GM18907 (cell line): ENCODE measurements around the gene TCF4.

Source experiments
- ATAC-seq: cut with Tn5 transposase; IDR thresholded peaks from one replicate; pipeline ENCODE4 v1.9.1; 2021; ENCODE audit warnings: mild to moderate bottlenecking, moderate library complexity; ENCODE audit not compliant: unreplicated experiment

The TCF4 gene

DNA sequence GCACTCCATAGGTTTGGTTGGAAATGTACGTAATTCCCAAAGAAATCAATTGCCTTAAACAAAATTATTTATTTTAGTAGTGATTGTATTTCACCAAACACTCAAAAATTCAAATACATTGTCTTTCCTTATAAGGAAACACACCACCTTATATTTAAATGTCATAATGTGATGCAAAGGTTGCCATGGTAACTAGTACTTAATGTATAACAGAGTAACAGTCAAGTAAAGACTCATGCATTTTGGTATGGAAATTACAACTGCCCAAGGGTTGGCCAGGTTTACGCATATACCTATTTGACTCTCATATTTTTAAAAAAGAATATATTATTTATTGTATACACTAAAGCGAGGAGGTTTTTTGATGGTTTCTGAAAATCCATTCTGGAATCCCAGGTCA is 231.2 kb downstream of the TCF4 start:
- no peak for ATAC-seq

DNA sequence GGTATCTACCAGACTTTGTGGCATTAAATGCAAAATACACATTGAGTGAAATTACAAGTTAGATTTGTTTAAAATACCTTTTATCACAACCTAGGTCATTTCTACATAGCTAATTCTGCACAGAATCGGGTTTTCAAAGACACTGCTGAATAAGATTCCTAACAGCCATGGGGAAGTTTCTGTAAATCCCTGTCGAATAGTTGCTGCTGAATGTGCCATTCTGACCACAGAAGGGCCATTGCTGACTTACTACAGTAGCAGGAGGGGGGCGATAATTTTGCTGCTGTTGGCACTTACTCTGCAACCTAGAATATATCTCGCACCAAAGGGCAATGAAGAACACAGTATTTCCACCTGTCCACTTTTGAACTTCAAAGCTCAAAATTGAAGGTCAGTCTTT is 232.8 kb downstream of the TCF4 start:
- ATAC-seq = no peak

DNA sequence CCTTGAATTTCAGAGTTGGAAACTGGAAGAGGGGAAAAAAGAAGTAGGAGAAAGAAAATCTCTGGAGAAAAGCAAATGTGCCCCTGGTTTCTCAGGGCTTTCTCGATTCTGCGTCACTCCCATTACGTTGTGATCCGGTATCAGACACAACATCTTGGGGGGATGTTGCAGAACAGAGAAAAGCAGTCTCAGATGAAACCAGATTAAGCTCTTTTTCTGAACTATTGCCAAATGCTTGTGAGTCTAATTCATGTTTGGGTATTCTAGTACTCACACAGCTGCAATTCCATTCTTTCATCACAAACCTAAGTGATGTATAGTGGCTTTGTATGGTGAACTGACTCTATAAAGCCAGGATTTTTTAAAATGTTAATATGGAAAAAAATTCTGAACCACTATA is 233.2 kb downstream of the TCF4 start:
- ATAC-seq = no peak

DNA sequence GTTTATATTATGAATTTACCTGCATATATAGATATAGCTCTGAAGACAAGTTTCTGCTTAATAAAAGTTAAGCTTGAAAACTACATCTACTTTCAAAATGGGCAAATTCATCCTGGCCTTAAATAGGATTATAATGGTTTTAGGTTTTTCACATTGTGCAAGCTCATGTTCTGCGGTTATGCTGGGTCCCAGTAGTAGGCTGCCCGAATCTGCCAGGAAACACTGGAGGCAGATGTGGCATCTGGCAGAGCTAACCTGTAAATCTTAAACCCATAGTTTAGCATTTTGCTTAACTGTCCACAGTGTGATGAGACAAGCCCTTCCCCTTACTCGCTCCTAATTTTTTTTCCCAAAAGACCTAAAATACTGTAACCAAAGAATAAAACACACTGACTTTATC is 234.2 kb downstream of the TCF4 start:
- ATAC-seq = peak; percentile 37

DNA sequence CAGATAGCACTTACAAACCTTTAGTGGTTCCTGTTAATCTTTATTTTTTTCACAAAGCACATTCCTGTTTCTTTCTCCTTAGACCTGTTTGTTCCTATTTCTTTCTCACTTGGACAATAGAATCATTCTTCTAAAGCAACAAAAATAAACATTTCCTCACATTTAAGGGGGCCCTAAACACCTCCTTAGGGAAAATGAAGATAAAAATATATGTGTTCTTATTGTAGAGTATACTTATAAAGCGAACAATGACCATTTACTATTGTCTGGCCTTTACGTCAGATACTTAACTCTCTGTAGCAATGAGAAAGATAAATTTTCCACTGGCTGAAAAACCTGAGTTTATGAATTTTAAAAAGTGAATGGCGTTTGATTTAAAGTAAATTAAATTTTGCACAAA is 234.6 kb downstream of the TCF4 start:
- no peak for ATAC-seq

DNA sequence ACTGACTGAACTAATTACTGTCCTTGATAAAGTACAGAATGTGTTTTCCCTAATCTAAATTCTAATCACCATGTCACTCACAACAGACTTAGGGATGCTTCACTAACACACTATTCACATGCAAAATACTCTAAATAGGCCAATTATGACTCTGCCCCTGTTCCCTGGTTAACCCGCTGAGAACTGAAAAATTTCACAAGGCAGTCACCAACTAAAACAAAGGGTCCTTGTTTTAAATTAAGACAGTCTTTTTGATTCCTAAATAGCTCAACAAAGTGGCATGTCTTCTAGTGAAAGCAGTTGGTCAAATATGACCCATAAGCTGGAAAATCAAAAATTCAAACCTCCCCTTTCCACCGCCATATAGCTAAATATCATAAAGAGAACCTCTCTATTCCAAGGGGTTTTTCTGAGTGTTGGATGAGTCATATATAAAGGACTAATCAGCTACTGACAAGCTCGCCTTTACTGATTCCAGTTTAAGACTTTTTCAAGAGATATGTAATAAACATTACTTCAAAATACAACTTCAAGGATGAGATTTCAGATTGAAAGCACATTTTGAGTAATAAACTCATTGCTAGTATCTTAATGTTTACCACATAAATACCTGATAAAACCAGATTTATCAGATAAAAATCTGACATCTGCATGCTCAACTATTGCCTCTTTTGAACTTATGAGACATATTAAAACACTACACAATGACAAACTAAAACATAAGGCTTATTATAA is 235.8 kb downstream of the TCF4 start:
- ATAC-seq = peak; percentile 63

DNA sequence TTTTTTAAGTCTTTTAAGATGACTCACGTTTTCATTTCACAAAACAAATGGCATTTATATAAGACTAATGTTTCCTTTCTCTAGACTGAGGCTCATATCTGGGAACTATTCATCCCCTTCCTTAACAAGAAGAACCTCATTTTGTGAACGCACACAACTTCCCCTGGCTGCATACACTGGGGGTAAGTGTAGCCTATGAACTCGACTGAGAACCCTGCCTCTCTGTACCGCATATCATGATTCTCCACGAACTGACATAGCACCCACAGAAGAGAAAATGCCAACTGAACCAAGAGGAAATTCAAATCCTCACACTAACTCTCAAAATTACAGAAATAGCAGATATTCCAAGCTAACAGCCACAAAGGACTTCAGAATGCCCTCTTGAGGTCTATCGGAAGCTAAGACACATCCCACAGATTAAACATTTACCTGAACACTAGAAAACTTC is 236.7 kb downstream of the TCF4 start:
- ATAC-seq = no peak

DNA sequence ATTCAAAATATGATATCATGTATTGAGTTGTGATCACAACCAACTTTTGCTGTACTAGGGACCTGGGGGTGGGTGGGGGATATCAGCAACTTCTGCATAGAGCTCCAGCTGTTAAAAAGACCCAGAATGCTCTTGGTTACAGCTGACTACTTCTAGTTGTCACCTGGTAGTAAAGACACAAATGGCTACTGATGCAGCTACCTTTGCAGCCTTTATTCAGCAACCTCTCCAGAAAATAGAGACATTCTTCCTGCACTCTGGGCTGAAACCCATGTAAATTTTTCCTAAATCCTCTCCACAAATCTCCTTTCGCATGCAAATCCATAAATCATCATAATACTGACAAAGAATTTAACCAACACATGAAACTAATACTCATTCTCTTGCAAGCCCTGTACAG is 238.3 kb downstream of the TCF4 start:
- no peak for ATAC-seq

DNA sequence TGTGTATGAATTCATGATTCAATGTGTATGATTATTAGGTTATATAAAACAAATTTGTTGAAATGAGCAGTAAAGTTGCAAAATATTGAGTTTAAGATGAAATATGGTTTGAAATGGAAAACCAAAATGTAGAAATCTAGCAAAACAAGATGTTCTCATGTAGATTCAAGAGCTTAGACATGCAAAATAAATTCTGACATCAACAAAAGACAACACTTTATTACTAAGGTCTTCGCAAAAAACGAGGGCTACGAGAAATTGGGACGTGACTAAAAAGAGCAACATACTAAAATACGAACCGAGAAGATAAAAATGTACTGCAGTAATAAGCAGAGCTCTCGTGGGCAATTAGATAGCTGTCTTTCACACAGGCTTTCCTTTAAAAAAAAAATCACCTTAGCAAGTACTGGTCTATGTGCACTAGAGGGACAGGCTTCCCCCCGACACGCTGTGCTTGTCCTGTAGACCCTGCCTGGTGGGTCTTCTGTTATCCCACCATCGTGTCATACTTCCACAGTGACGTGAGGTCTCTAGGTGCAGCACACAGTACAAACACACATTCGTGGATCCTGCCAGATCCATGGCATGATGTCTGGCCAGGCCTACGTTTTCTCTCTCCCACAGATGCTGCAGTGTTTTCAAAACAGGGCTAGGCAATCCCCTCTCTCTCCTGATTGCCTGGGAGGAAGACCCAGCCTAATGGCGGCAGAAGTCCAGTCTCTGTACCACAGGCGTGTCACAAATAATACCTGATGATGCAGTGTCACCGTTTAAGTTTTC is 240.8 kb downstream of the TCF4 start:
- ATAC-seq = no peak

DNA sequence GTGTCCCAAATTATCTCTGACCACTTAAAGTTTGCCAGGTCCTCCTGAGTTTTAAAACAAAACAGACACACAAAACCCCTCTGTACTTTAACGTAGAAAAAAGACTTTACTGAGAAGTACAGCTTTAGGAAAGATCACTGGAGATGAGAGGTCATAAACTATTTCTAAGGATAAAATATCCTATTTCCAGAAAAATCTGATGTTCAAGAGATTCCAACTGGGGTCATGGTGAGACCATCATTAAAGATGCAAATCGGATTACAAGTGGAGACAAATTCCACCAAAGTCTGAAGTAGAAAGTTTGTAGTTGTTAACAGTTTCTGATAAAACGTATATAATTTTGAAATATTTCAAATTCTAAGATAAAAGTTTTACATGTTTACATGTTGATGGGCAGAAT is 241.6 kb downstream of the TCF4 start:
- ATAC-seq = no peak

DNA sequence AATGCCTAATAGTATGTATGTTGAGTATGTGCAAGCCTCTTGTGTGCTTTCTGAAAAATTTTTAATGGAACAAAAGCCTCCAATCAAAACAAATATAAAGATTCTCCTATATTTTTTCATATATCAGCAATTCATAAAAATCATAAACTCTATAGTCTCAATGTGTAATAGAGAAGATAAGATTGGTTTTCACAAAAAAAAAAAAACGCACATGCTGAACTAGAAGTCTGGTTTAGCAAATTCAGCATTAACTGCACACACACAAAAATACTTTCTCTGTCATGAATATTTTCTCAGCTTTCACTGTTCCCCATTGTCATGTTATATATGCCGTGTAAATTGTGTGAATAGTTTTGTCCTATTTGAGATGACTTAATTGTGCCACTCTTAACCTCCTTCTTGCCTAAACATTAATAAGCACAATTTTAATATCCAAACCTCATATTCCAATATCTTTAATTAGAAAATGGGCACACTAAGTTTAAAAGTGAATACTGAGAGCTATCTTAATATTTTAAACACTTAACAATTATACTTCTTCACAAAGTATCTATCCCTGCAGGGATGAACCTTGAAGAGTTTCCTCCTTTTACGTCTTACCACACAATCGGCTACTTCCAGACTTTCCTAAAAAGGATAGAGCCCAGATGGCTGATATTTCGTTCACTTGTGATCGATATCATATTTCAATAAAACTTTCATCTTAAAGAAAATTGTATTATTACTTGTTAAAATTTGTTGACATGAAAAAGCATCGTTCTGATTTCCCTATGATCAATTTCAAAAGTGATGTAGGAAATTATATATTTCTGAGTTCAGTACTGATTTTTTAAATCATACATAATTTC is 242.7 kb downstream of the TCF4 start:
- no peak for ATAC-seq

DNA sequence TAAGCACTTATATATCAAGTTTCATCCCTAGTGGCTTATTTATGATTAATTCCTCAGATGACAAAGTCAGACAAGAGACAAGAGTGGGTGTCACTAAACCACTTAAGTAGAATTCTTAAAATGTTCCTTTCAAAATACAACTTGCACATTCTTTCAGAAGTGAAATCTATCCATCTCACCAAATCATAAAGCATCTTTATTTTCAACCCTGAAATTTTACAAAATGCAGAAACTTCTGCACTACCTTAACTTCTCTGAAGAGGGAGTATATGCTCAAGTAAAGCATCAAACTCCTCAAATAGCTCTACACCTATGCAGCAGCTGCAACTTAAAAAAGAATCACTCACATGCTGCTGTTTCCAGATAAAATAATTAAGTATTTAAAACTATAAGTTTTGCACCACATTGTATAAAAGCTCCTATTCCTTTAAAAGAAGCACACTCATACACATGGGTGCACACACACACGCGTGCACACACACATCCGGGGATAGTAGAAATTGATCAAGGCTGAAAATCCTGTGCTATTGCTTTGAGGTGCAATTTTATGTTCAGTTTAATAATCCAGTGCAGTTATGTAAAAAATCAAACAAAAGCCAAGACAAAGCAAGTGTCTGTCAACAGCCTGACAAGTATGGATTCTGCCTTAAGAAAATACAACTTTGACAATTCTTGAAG is 244.5 kb downstream of the TCF4 start:
- ATAC-seq = no peak

DNA sequence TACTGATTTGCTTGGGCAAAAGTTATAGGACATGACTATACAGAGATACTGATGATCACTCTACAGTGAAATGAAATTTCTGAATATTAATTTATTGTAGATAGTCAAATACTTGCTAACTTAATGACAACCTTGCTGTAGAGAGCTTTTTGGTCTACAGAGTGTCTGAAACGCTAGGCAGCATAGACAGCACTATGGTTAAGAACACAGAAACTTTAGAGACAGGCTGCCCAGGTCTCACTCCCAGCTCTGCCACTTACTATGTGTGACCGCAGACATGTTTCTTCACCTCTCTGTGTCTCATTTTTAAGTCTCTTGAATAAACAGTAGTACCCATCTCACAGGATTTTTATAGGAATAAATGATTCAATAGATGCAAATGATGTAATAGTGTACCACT is 247.0 kb downstream of the TCF4 start:
- no peak for ATAC-seq

DNA sequence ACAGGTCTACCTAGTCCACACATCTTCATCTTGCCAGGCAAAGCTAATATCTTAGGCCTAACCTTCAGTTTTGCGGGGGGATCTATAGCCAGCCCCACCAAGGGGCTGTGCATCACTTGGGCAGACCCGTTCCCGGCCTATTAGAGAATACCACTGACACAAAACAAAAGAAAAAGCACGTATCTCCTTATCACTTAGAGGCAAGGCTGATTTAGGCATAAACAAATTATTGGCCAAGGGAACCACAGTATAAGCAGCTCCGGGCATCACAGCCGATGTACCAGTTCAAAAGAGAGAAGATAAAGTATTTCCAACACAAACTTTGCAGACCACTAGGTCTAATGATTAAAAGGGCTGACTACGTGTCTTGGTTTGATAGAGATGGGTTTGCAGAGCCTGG is 248.0 kb downstream of the TCF4 start:
- ATAC-seq = no peak

DNA sequence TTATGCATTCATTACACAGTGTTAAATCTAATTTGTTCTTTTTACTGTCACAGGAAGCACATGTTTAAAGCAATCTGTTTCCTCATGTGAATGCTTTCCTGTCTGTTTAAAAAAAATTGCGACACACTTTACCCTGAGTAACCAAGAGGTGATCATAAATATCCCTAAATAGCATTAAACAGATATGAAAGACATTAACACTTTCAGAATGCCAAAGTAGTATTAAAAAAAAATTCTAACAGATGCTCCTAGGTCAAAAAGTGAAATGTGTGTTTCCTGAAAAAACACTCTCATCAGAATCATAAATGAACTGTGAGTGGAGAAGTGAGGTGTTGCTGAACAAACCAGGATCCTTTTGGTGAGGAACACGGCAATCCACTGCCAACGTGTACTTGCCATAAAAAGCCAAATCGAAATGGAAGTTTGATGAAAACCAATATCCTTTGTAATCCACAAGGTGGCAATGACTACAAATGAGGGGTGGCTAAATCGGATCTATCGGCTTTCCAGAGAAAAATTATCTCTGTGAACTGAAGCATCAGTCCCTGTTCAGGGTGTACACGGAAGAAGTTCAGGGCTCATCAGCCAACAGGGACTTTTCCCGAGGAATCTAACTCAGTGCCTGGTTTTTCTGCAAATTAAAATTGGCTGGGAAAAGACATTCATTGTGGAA is 248.9 kb downstream of the TCF4 start:
- ATAC-seq = no peak

DNA sequence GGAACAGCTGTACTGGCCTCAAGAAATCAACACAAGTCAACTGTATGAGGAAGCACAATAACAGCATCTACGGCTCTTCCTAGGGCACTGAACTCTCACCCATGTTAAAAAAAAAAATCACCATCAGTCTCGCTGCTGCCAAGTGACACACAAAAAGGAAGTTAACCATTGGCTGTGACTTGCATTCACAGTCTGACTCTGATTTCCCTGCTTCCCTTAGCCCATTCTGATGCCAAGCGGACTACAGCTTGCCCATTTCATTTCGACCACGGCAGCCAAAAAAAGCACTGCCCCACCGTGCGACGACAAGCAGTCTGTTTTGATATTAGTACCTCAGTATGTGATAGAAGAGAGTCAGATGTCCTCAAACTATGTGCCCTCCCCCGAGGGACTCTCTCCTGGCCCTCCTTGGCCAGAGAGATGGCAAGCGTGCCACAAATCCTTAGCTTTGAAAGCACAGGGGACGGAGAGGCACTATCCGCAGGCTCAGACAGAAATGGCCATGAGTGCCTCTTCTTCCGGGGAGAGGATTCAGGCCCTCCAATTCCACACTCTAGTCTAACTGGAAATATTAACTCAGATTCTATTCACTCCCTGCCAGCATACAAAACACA is 250.0 kb downstream of the TCF4 start:
- peak; percentile 70 for ATAC-seq

DNA sequence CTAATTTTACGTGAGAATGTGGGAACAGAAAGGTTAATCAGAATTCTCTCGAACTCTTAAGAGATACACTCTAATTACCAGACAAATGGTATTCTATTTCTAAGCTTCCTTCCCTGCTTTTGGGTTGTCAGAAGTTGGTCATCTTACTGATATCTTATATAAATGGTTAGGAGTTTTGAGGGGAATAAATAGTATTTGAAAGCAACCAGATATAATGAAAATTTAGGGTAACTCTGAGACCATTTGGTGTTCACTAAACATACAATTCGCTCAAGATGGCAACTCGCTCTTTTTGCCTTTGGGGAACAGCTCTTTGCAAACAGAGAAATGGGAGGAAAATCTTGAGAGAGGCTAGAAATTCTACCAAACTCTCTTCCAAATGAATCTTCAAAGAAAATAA is 250.9 kb downstream of the TCF4 start:
- no peak for ATAC-seq

DNA sequence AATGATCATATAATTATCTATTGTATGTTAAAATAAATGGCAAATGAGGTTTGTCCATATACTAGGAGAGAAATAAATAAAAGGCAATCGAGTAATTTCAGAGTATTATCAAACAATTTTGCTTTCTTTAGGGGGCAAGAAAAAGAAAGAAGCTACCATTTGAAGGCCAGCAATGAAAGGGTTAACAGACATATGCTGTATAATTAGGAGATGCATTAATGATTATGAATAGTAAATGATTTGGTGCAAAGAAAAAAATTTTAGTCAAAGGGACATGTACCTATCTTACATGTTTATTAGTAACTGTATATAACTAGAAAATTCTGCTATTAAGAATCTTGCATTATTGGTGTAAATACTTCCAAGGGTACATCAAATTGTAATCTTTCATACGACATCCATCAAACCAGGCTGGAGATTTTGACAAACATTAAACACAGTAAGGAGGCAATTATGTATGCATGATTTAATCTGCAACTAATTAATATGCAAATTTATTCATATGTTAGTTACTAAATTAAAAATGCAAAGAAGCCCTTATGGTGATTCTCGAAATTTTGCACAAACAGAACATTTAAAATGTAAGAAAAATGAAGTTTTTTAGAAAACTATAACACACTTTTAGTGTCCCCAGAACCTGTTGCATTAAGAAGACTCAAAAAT is 251.4 kb downstream of the TCF4 start:
- no peak for ATAC-seq

DNA sequence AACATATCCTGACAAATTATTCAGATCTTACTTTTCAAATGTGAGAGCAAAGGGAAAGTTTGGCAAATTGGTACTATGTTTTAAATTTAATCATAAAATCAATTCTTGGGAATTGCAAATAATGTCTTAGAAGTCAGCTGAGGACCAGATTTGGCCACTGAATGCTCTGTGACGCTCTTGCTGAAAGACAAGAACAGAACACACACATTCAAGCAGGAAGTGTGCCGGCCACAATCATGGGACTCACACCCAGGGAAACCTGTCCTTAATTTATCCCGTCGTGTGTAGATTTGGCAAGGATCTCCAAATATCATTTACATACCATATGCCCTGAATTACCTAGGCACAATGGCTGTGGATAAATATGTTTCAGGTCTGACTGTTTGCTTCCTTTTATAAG is 253.1 kb downstream of the TCF4 start:
- no peak for ATAC-seq

DNA sequence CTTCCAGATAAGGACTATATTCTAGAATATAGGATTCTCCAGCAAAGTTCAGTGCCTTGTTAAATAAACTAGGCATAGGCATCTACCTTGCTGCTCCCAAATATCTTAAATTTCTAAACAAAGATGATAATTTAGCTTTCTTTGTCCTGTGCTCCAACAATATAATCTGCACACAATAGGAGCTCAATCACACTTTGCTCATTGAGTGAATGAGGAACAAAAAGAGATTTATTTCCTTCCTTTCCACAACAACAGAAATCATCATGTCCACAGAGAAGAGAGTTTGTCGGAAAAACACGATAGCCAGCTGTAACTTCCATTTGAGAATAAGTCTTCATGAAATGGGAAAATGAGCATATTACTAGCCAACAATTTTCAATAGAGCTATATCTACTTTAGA is 256.7 kb downstream of the TCF4 start:
- no peak for ATAC-seq
